ENCODE measurements around the gene GJA4.

- TF ChIP-seq POLR2A (IDR thresholded peaks at IDR 0.05), result no peak
- TF ChIP-seq, protein P1, sequence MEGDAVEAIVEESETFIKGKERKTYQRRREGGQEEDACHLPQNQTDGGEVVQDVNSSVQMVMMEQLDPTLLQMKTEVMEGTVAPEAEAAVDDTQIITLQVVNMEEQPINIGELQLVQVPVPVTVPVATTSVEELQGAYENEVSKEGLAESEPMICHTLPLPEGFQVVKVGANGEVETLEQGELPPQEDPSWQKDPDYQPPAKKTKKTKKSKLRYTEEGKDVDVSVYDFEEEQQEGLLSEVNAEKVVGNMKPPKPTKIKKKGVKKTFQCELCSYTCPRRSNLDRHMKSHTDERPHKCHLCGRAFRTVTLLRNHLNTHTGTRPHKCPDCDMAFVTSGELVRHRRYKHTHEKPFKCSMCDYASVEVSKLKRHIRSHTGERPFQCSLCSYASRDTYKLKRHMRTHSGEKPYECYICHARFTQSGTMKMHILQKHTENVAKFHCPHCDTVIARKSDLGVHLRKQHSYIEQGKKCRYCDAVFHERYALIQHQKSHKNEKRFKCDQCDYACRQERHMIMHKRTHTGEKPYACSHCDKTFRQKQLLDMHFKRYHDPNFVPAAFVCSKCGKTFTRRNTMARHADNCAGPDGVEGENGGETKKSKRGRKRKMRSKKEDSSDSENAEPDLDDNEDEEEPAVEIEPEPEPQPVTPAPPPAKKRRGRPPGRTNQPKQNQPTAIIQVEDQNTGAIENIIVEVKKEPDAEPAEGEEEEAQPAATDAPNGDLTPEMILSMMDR (IDR thresholded peaks at IDR 0.05), result no peak
- TF ChIP-seq POLR2AphosphoS5 (IDR thresholded peaks at IDR 0.05), result no peak
These were observed 8.0 kb upstream of the GJA4 start for GRCh38 chr1:34784751-34785221.
